ENCODE data around the gene INMT.
A peak's percentile ranks its signal among the peaks of the same experiment; 100 is the strongest.

The INMT gene

DNA sequence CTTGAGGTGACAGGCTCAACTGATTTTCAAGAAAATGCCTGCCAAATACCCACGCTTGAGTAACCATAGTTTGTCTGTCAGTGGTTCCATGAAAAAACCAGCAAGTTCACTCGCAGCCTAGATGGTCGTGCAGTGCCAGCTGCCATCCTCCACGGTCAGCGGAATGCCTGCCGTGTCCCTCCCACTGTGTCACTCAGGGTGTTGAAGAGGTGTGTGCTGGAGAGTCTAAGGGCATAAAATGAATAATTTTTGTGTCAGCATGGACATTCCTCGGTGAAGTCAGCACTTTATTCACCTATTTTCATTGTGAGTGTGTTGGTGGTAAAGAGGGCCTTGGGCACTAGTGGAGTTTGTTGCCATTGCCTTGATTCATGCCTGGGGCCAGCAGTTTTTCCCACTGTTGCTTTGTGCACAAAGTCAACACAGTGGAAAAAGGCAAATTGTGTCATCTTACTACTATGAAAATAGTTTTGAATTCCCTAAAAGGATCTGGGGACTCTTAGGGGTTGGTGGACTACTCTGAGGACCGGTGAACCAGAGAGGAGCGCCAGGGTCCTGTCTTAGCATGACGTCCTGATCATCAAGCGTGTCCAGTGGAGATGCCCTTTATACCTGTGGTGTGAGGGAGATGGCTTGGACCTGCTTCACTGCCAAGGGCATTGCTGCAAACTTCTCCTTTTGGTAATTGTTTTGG is 36.9 kb downstream of the INMT start:
- TF ChIP-seq, protein P1, sequence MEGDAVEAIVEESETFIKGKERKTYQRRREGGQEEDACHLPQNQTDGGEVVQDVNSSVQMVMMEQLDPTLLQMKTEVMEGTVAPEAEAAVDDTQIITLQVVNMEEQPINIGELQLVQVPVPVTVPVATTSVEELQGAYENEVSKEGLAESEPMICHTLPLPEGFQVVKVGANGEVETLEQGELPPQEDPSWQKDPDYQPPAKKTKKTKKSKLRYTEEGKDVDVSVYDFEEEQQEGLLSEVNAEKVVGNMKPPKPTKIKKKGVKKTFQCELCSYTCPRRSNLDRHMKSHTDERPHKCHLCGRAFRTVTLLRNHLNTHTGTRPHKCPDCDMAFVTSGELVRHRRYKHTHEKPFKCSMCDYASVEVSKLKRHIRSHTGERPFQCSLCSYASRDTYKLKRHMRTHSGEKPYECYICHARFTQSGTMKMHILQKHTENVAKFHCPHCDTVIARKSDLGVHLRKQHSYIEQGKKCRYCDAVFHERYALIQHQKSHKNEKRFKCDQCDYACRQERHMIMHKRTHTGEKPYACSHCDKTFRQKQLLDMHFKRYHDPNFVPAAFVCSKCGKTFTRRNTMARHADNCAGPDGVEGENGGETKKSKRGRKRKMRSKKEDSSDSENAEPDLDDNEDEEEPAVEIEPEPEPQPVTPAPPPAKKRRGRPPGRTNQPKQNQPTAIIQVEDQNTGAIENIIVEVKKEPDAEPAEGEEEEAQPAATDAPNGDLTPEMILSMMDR (IDR thresholded peaks at IDR 0.05; ENCODE audit: low read depth, low read length), result no peak
- H3K4me3 ChIP-seq (replicated peaks in 1 of 2; ENCODE audit: low read depth in 2 of 2, low read length in 2 of 2), result no peak overlapping the region
- DNase-seq (ENCODE audit: low read depth in 2 of 2), result no peak

DNA sequence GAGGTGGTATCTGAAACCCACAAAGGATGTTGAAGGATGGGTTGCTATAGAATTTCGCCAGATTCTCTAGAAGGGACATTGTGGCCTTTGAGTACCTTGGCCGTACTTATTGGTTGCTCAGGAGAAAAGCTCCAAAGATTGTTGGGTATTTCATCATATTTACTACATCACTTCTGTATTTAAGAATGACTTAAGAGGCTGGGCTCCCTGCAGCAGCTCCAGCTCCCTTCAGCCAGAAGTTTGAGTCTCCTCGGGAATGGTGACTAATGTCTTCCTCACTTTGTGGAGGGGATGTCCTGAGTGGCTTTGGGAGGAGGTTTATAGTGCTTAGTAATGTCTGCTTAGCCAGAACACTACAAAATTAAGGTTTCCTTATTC is 37.4 kb downstream of the INMT start:
- no peak overlapping the region for H3K4me3 ChIP-seq (replicated peaks in 1 of 2; ENCODE audit: low read depth in 2 of 2, low read length in 2 of 2)
- TF ChIP-seq, protein P1 (IDR thresholded peaks at IDR 0.05; ENCODE audit: low read depth, low read length), result no peak
- peak; percentile 72 to 96 for DNase-seq (ENCODE audit: low read depth in 2 of 2)

DNA sequence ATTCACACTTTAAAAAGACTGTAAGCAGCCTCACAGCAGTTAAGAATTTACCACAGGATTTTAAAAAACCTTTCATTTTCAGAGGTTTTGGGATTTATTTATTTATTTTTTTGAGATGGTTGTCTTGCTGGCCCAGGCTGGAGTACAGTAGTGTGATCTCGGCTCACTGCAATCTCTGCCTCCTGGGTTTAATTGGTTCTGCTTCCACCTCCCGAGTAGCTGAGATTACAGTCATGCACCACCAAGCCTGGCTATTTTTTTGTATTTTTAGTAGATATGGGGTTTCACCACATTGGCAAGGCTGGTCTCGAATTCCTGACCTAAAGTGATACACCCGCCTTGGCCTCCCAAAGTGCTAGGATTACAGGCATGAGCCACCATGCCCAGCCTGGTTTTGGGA is 38.4 kb downstream of the INMT start:
- TF ChIP-seq, protein P1 (IDR thresholded peaks at IDR 0.05; ENCODE audit: low read depth, low read length), result no peak
- H3K4me3 ChIP-seq (replicated peaks in 1 of 2; ENCODE audit: low read depth in 2 of 2, low read length in 2 of 2), result no peak overlapping the region
- no peak for DNase-seq (ENCODE audit: low read depth in 2 of 2)

DNA sequence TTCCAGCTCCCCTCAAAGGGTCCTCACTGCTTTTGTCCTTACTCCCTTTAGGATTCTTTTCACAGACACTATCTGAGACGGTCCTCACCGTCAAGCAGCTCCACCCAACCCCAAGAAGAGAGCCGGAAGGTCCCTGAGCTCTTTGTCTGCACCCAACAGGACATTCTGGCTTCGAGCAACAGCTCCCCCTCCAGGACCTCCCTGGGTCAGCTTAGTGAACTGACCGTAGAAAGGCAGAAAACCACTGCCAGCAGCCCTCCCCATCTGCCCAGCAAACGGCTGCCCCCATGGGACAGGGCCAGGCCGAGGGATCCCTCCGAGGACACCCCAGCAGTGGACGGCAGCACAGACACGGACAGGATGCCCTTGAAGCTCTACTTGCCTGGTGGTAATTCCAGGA is 39.2 kb downstream of the INMT start:
- no peak for DNase-seq (ENCODE audit: low read depth in 2 of 2)
- TF ChIP-seq, protein P1 (IDR thresholded peaks at IDR 0.05; ENCODE audit: low read depth, low read length), result no peak
- H3K4me3 ChIP-seq (replicated peaks in 1 of 2; ENCODE audit: low read depth in 2 of 2, low read length in 2 of 2), result no peak overlapping the region

DNA sequence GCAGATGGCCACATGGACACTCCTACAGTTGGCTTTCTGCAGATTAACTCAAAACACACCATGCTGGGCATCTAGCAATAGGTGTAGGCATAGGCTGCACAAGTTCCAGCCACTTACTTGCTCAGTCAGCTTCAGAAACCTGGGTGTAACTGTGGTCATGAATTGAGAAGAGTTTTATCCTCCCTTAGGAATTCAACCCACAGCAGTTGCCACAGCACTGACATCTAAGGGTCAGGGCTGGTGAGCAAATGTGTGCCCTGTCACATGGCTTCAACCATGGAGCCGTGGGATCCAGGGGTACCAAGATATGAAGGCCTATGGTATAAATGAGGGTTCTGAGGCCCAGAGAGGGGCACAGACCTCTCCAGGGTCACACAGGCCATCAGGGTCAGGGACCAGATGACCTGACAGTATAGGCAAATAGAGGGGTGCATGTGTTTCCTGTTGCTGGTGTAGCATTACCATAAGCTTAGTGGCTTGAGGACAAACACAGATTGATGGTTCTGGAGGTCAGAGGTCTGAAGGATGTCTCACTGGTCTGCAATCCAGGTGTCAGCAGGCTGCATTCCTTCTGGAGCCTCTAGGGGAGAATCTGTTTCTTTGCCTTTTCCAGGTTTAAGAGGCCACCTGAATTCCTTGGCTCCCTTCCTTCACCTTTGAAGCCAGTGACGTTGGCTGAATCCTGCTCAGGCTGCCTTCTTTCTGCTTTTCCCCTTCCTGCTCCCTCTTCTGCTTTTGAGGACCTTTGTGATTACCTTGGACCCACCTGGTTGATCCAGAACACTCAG is 43.4 kb downstream of the INMT start:
- no peak for DNase-seq (ENCODE audit: low read depth in 2 of 2)
- H3K4me3 ChIP-seq (replicated peaks in 1 of 2; ENCODE audit: low read depth in 2 of 2, low read length in 2 of 2), result no peak overlapping the region
- TF ChIP-seq, protein P1 (IDR thresholded peaks at IDR 0.05; ENCODE audit: low read depth, low read length), result no peak

DNA sequence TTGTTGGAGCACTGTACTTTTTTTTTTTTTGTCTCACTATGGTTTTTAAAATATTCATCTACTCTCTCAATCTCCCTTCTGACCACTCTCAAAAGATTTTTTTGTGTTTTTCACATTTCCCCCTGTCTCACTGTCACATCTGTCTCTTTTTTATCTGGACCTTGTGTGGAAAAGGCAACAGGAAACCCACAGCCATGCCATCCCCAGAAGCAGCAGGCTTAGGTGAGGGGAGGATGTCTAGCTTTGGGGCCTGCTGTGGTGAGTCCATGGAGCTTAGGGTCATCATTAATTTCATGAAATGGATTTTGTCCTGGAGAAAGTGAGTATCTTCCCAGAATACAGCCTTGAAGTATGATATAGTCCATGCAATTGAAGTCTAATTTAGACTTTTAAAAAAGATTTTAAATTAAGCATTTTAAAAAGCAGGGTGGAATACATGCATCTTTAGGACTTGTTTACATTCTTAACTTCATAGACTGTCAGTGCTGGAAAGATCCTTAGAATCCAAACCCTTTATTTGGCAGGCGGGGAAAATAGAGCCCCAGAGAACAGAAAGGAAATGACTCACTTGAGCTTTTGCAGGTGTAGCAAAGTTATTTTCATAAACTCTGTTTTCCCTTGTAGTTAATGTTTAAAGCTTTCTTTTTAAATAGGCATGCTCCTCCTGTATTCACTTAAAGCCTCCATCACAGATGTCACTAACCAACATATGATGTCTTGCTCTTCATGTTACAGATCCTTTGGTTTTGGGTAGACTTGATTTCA is 44.4 kb downstream of the INMT start:
- TF ChIP-seq, protein P1 (IDR thresholded peaks at IDR 0.05; ENCODE audit: low read depth, low read length), result no peak
- DNase-seq (ENCODE audit: low read depth in 2 of 2), result peak; percentile 68 to 69
- no peak overlapping the region for H3K4me3 ChIP-seq (replicated peaks in 1 of 2; ENCODE audit: low read depth in 2 of 2, low read length in 2 of 2)

All from cardiac fibroblast (primary cell).